Astrocyte (in vitro differentiated cells and primary cell): Measurements from ENCODE around the gene PNMT. TPM values are rescaled to one million over a fixed set of nuclear protein-coding genes. Genes with fewer than 3 reads are reported as not detected.

ENCODE experiments used
- DNase-seq: peaks from one replicate; pipeline ENCODE4 v3.0.0-alpha.2; 2010; ENCODE audit warnings: low read depth
- FAIRE-seq: peaks from 2 replicates; lab custom pipeline; 2011; peaks lifted over from hg19 to GRCh38; lab: Jason Lieb, UNC
- H2AFZ ChIP-seq: 2 replicates; pipeline ENCODE4 v1.6.0; 2012; ENCODE audit warnings: low read depth, low read length, inconsistent platforms
- H3K27ac ChIP-seq: 2 replicates; pipeline ENCODE4 v1.5.1; 2011; ENCODE audit warnings: low read depth, low read length, inconsistent platforms
- H3K27me3 ChIP-seq: 2 replicates; pipeline ENCODE4 v1.6.0; 2011; ENCODE audit warnings: low read length, inconsistent platforms; ENCODE audit not compliant: insufficient read depth
- H3K36me3 ChIP-seq: 2 replicates; pipeline ENCODE4 v1.5.1; 2011; ENCODE audit warnings: low read length, inconsistent platforms; ENCODE audit not compliant: insufficient read depth
- H3K4me1 ChIP-seq: 2 replicates; pipeline ENCODE4 v1.5.1; 2011; ENCODE audit warnings: low read length, inconsistent platforms; ENCODE audit not compliant: insufficient read depth
- H3K4me2 ChIP-seq: 2 replicates; pipeline ENCODE4 v1.6.0; 2012; ENCODE audit warnings: low read length, inconsistent platforms
- H3K4me3 ChIP-seq: 2 replicates; pipeline ENCODE4 v1.5.1; 2011; ENCODE audit warnings: low read depth, mild to moderate bottlenecking, low read length, inconsistent platforms; ENCODE audit not compliant: insufficient read depth
- H3K79me2 ChIP-seq: 2 replicates; pipeline ENCODE4 v1.6.0; 2012; ENCODE audit warnings: mild to moderate bottlenecking, low read length, inconsistent platforms; ENCODE audit not compliant: insufficient read depth
- H3K9ac ChIP-seq: 2 replicates; pipeline ENCODE4 v1.6.0; 2012; ENCODE audit warnings: mild to moderate bottlenecking, low read length, inconsistent platforms
- H3K9me3 ChIP-seq: 2 replicates; pipeline ENCODE4 v1.5.1; 2012; ENCODE audit warnings: low read depth, mild to moderate bottlenecking, low read length, inconsistent platforms; ENCODE audit not compliant: insufficient read depth
- H4K20me1 ChIP-seq: 2 replicates; pipeline ENCODE4 v1.6.0; 2012; ENCODE audit warnings: low read length, inconsistent platforms; ENCODE audit not compliant: insufficient read depth
- H3K27ac Mint-ChIP-seq: one replicate; pipeline ENCODE4 v1.8.0; 2021; ENCODE audit warnings: mild to moderate bottlenecking, mixed read lengths; ENCODE audit not compliant: unreplicated experiment
- H3K27me3 Mint-ChIP-seq: one replicate; pipeline ENCODE4 v1.8.0; 2021; ENCODE audit warnings: low read depth, mixed read lengths; ENCODE audit not compliant: unreplicated experiment
- H3K36me3 Mint-ChIP-seq: one replicate; pipeline ENCODE4 v1.8.0; 2021; ENCODE audit warnings: low read depth, mixed read lengths; ENCODE audit not compliant: unreplicated experiment
- H3K4me1 Mint-ChIP-seq: one replicate; pipeline ENCODE4 v1.8.0; 2021; ENCODE audit warnings: low read depth, mixed read lengths; ENCODE audit not compliant: unreplicated experiment
- H3K4me3 Mint-ChIP-seq: one replicate; pipeline ENCODE4 v1.8.0; 2021; ENCODE audit warnings: mild to moderate bottlenecking, moderate library complexity, mixed read lengths; ENCODE audit not compliant: unreplicated experiment
- H3K9me3 Mint-ChIP-seq: one replicate; pipeline ENCODE4 v1.8.0; 2021; ENCODE audit warnings: mild to moderate bottlenecking, mixed read lengths; ENCODE audit not compliant: unreplicated experiment
- CTCF ChIP-seq: IDR thresholded peaks from 2 replicates; pipeline ENCODE4 v1.5.1; 2011; ENCODE audit warnings: low read depth, mild to moderate bottlenecking, inconsistent platforms, low read length, moderate library complexity; ENCODE audit not compliant: insufficient read depth
- EZH2 ChIP-seq: IDR thresholded peaks from 2 replicates; pipeline ENCODE4 v1.6.1; 2012; ENCODE audit warnings: mild to moderate bottlenecking, low read length, inconsistent platforms; ENCODE audit not compliant: insufficient read depth
- total RNA-seq: library from RNA; stranded (reverse); gene quantifications from 2 replicates; pipeline ENCODE4 v1.2.1, GENCODE V29; 2021

The PNMT gene
- total RNA-seq, 1 donor from 2014 or later = 0.59 TPM

DNA sequence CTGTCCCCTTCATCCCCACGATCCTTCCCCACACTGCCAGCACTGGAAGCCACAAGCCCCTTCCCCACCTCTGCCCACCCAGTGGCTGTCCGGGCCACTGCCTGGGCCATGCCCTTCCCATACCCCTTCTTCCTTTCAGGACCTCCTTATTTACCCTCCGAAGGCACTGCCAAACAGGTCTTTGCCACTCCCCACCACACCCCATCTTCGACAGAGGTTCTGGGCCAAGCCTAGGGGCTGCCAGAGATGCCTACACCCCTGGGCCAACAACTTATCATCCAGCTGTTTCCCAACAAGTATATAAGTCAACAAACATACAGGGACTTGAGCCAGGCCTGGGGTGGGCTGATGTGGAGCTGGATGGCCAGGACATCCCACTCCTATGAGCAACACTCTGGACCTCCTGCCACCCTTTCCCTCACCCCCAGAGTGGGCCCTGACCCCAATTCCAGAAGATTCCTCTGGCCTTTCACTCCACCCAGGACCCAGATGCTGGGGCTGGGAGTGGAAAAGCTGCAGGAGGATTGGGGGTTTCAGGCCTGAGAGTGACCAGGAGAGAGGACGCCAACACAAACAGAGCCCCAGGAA is 43.0 kb upstream of the PNMT start:
- H3K9me3 ChIP-seq = no peaks in the 10 kb centered on the region
- FAIRE-seq = no peak
- H2AFZ ChIP-seq = no peak overlapping the region
- Mint-ChIP-seq H3K27ac (no peak overlapping the region), H3K27me3 (peaks cover 74% of the 10 kb centered on the region), H3K4me1 (no peaks in the 10 kb centered on the region), H3K9me3 (no peaks in the 10 kb centered on the region), H3K4me3 (no peak overlapping the region), H3K36me3 (no peaks in the 10 kb centered on the region)
- no peak for TF ChIP-seq CTCF
- TF ChIP-seq EZH2 = peak; percentile 42
- peaks cover 8% of the 10 kb centered on the region for H3K4me1 ChIP-seq
- H3K27me3 ChIP-seq = peaks cover 52% of the 10 kb centered on the region
- H3K4me2 ChIP-seq = no peak overlapping the region
- DNase-seq = no peak
- no peaks in the 10 kb centered on the region for H4K20me1 ChIP-seq
- no peak overlapping the region for H3K27ac ChIP-seq
- no peaks in the 10 kb centered on the region for H3K79me2 ChIP-seq
- H3K36me3 ChIP-seq = no peaks in the 10 kb centered on the region
- no peak overlapping the region for H3K4me3 ChIP-seq
- no peak overlapping the region for H3K9ac ChIP-seq

GRCh38 chr17:39626171-39627046 is 41.8 kb upstream of the PNMT start, which contains the start of gene PPP1R1B:
Gene PPP1R1B (plus strand): TSS chr17:39626952. CDS start chr17:39627393, 441 bp downstream.
- Histone ChIP-seq H4K20me1 (no peaks in the 10 kb centered on the region), H3K27ac (no peak within 1 kb of the TSS), H3K9ac (no peak within 1 kb of the TSS), H3K36me3 (no peaks in the 10 kb centered on the region), H2AFZ (peak within 1 kb of the TSS; percentile 41), H3K4me3 (no peak within 1 kb of the TSS), H3K27me3 (peaks cover 54% of the 10 kb centered on the region), H3K4me2 (peak within 1 kb of the TSS; percentile 77), H3K9me3 (no peaks in the 10 kb centered on the region), H3K79me2 (no peaks in the 10 kb centered on the region), H3K4me1 (peaks cover 8% of the 10 kb centered on the region)
- Mint-ChIP-seq H3K27me3 (peaks cover 70% of the 10 kb centered on the region), H3K4me1 (peaks cover 2% of the 10 kb centered on the region), H3K36me3 (no peaks in the 10 kb centered on the region), H3K4me3 (peak within 1 kb of the TSS; percentile 77), H3K27ac (no peak within 1 kb of the TSS), H3K9me3 (no peaks in the 10 kb centered on the region)
- TF ChIP-seq CTCF (no peak), EZH2 (no peak)
- FAIRE-seq (no peak), DNase-seq (no peak)
